NOMO-1 (cell line): ENCODE data around the gene CSMD2.

Experiments used
- DNase-seq, 2 experiments: peaks; one replicate each; lab custom pipeline; 2025; ENCODE audit not compliant: unreplicated experiment in 2 of 2; lab: John Stamatoyannopoulos, UW

Gene CSMD2

GRCh38 chr1:33477451-33477850 lies 687.6 kb downstream of the CSMD2 start:
- no peak for DNase-seq

- DNase-seq, result no peak
Observed at GRCh38 chr1:33473900-33474299, 691.1 kb downstream of the CSMD2 start.

- peak; percentile 95 to 97 for DNase-seq
Observed at GRCh38 chr1:33472269-33472980, 692.6 kb downstream of the CSMD2 start, which contains the start of gene ZSCAN20. TSS of gene ZSCAN20 (plus strand) at chr1:33472645. CDS start at chr1:33479289, 6,644 bp downstream.

GRCh38 chr1:33471416-33471815 lies 693.6 kb downstream of the CSMD2 start:
- DNase-seq, result no peak

GRCh38 chr1:33470495-33471012 lies 694.5 kb downstream of the CSMD2 start:
- peak; percentile 76 to 84 for DNase-seq

GRCh38 chr1:33469691-33470090 lies 695.3 kb downstream of the CSMD2 start:
- DNase-seq, result no peak

- DNase-seq, result no peak
Observed at GRCh38 chr1:33468967-33469366, 696.1 kb downstream of the CSMD2 start.

- no peak for DNase-seq
Observed at GRCh38 chr1:33468531-33468930, 696.5 kb downstream of the CSMD2 start.

- no peak for DNase-seq
Observed at GRCh38 chr1:33468011-33468410, 697.0 kb downstream of the CSMD2 start.

GRCh38 chr1:33466159-33466558 lies 698.9 kb downstream of the CSMD2 start:
- no peak for DNase-seq

- peak in 1 of 2 experiments; percentile 8 for DNase-seq
Observed at GRCh38 chr1:33465316-33465715, 699.7 kb downstream of the CSMD2 start.

GRCh38 chr1:33464552-33464951 lies 700.5 kb downstream of the CSMD2 start:
- no peak for DNase-seq
